Karpas-422 (cell line): ENCODE measurements around the gene PGF. TPM values are rescaled to one million over a fixed set of nuclear protein-coding genes. Genes with fewer than 3 reads are reported as not detected.

Experiments
- DNase-seq: peaks from one replicate; pipeline ENCODE4 v3.0.0-alpha.2; 2015
- H2AFZ ChIP-seq: fragments of 200-600 bp; sonication (generic); 2 replicates; pipeline ENCODE4 v1.6.1; 2014; ENCODE audit warnings: antibody characterized with exemption, low read length, mixed read lengths
- H3K27ac ChIP-seq: fragments of 200-600 bp; sonication (generic); 2 replicates; pipeline ENCODE4 v1.5.1; 2014; ENCODE audit warnings: mild to moderate bottlenecking, low read length, moderate library complexity
- H3K27me3 ChIP-seq: fragments of 200-600 bp; sonication (generic); 2 replicates; pipeline ENCODE4 v1.6.1; 2014; ENCODE audit warnings: low read length, mixed read lengths
- H3K36me3 ChIP-seq: fragments of 200-600 bp; sonication (generic); 2 replicates; pipeline ENCODE4 v1.6.1; 2014; ENCODE audit warnings: low read length, mixed read lengths; ENCODE audit not compliant: insufficient read depth
- H3K4me1 ChIP-seq: fragments of 200-600 bp; sonication (generic); 2 replicates; pipeline ENCODE4 v1.6.1; 2014; ENCODE audit warnings: mild to moderate bottlenecking, low read length, mixed read lengths
- H3K4me2 ChIP-seq: fragments of 200-600 bp; sonication (generic); 2 replicates; pipeline ENCODE4 v1.6.1; 2014; ENCODE audit warnings: low read length, low read depth, mild to moderate bottlenecking; ENCODE audit not compliant: poor library complexity, severe bottlenecking
- H3K4me3 ChIP-seq: fragments of 200-600 bp; sonication (generic); 2 replicates; pipeline ENCODE4 v1.5.1; 2014; ENCODE audit warnings: mild to moderate bottlenecking, antibody characterized with exemption, low read length, mixed read lengths
- H3K79me2 ChIP-seq: fragments of 200-600 bp; sonication (generic); 2 replicates; pipeline ENCODE4 v1.6.1; 2014; ENCODE audit warnings: mild to moderate bottlenecking, low read length, mixed read lengths
- H3K9ac ChIP-seq: fragments of 200-600 bp; sonication (generic); 2 replicates; pipeline ENCODE4 v1.6.0; 2014; ENCODE audit warnings: low read length
- H3K9me2 ChIP-seq: fragments of 200-600 bp; sonication (generic), shearing (Covaris generic); replicated peaks from 2 replicates; pipeline ENCODE4 v1.6.0; 2014; ENCODE audit warnings: mild to moderate bottlenecking, low read length, moderate library complexity; ENCODE audit not compliant: insufficient read depth
- H3K9me3 ChIP-seq: fragments of 300-700, 200-600 bp; sonication (generic); 2 replicates; pipeline ENCODE4 v1.6.1; 2014; ENCODE audit warnings: low read length, mixed read lengths
- H4K20me1 ChIP-seq: fragments of 200-600 bp; sonication (generic); 2 replicates; pipeline ENCODE4 v1.6.1; 2014; ENCODE audit warnings: mild to moderate bottlenecking, antibody characterized with exemption, low read length, low read depth; ENCODE audit not compliant: insufficient read depth
- total RNA-seq: library from RNA; depleted of rRNA; stranded (reverse); fragments of >200 nt; shearing (Covaris generic); gene quantifications from 2 replicates; pipeline ENCODE4 v1.2.3, GENCODE V29; 2014; ENCODE audit warnings: low replicate concordance

Gene PGF
- total RNA-seq, 1 experiment from 2014 or later: 3.5 TPM

GRCh38 chr14:74950795-74951442 is 4.5 kb downstream of the PGF start:
- Histone ChIP-seq H4K20me1 (no peaks in the 10 kb centered on the region), H3K27ac (no peak overlapping the region), H3K9me2 (no peaks in the 10 kb centered on the region), H2AFZ (no peak overlapping the region), H3K4me2 (no peak overlapping the region), H3K27me3 (no peaks in the 10 kb centered on the region), H3K9me3 (no peaks in the 10 kb centered on the region), H3K4me3 (no peak overlapping the region), H3K9ac (no peak overlapping the region), H3K79me2 (no peaks in the 10 kb centered on the region), H3K4me1 (peaks cover 29% of the 10 kb centered on the region), H3K36me3 (no peaks in the 10 kb centered on the region)
- no peak for DNase-seq

GRCh38 chr14:74949859-74950573 is 5.4 kb downstream of the PGF start:
- Histone ChIP-seq H3K27ac (no peak overlapping the region), H3K36me3 (no peaks in the 10 kb centered on the region), H2AFZ (no peak overlapping the region), H3K4me2 (no peak overlapping the region), H3K9me3 (no peaks in the 10 kb centered on the region), H3K9ac (no peak overlapping the region), H4K20me1 (no peaks in the 10 kb centered on the region), H3K79me2 (no peaks in the 10 kb centered on the region), H3K9me2 (no peaks in the 10 kb centered on the region), H3K4me1 (peaks cover 34% of the 10 kb centered on the region), H3K27me3 (no peaks in the 10 kb centered on the region), H3K4me3 (no peak overlapping the region)
- no peak for DNase-seq

- Histone ChIP-seq H3K9me2 (no peaks in the 10 kb centered on the region), H3K4me2 (no peak overlapping the region), H3K4me1 (peaks cover 30% of the 10 kb centered on the region), H3K27me3 (no peaks in the 10 kb centered on the region), H3K36me3 (no peaks in the 10 kb centered on the region), H3K79me2 (no peaks in the 10 kb centered on the region), H3K4me3 (no peak overlapping the region), H3K9me3 (no peaks in the 10 kb centered on the region), H3K27ac (no peak overlapping the region), H4K20me1 (no peaks in the 10 kb centered on the region), H2AFZ (no peak overlapping the region), H3K9ac (no peak overlapping the region)
- no peak for DNase-seq
These were observed 6.2 kb downstream of the PGF start for GRCh38 chr14:74949191-74949601.

GRCh38 chr14:74948228-74949175 is 6.9 kb downstream of the PGF start:
- peaks cover 33% of the 10 kb centered on the region for H3K4me1 ChIP-seq
- no peak overlapping the region for H3K4me3 ChIP-seq
- no peak overlapping the region for H3K9ac ChIP-seq
- H3K27me3 ChIP-seq: no peaks in the 10 kb centered on the region
- no peaks in the 10 kb centered on the region for H3K9me2 ChIP-seq
- H2AFZ ChIP-seq: no peak overlapping the region
- no peaks in the 10 kb centered on the region for H3K79me2 ChIP-seq
- no peak overlapping the region for H3K4me2 ChIP-seq
- H3K36me3 ChIP-seq: no peaks in the 10 kb centered on the region
- DNase-seq: no peak
- H3K9me3 ChIP-seq: no peaks in the 10 kb centered on the region
- H3K27ac ChIP-seq: no peak overlapping the region
- no peaks in the 10 kb centered on the region for H4K20me1 ChIP-seq

DNA sequence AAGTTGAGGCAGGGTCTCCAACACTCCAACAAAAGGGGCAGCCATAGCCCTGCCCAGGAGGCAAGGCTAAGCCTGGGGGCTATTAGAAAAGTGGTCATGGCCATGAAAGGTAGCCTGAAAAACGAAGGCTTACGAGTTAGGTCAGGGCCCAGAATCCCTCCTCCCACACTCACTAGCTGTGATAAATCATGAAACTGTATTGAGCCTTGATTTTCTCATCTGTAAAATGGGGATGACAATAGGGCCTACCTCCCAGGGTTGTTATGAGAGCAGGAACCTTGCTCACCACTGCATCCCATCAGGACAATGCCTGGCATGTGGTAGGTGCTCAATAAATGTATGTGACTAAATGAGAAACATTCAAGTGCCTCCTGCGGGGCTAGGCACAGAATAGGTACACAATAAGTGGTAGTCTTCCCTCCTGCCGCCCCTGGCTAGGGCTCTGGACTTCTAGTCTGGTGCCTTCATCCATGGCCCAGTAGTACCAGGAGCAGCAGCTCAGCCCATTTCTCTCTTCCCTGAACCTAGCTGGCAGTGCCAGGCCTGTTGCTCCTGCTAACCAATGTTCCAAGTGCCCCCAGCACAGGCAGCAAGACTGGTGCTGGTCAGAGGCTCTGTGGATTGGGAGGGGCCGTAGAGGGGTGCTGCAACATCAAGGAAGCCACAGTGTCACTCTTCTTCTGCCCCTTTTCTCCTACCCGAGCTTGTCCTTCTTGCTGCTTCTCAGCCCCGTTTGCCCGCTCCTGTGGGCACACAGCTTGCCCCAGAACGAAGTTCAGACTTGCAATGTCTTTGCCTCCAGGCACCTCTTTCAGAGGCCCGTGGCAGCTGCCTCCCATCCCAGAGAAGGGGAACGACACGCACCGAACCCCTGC is 7.8 kb downstream of the PGF start:
- Histone ChIP-seq H3K27me3 (no peaks in the 10 kb centered on the region), H3K9ac (no peak overlapping the region)

DNA sequence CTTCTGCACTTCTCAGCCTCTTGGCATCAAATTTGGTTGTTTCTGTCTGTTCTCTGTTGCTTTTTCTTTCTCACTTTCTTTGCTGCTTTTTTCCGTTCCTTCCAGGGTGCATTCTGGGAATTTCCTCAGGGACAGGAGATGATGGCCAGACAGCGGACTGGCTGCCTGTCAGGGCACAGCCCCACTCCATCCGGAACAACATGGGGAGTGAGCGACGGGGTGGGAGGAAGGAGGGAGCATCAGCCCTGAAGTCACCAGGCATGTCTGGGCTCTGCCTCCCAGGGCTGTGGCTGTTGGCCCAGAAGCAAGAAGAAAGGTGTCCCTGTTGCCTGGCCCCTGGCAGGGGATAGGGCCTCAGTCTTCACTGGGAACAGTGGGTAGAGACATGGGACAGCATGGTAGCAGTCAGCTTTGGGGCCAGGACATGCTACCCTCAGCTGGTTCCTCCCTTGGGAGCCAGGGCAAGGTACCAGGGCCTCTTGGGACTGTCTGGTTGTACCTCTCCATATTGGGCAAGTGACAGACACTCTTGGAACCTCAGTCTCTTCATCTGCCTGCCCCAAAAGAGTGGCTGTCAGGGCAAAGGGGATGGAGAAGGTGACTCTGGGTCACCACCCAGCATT is 8.6 kb downstream of the PGF start:
- Histone ChIP-seq H3K9ac (peak overlapping the region; percentile 72), H3K9me2 (no peaks in the 10 kb centered on the region), H3K9me3 (no peaks in the 10 kb centered on the region), H3K79me2 (no peaks in the 10 kb centered on the region), H3K4me3 (peak overlapping the region; percentile 63; the same call in 1 of the 2 replicates), H3K36me3 (no peaks in the 10 kb centered on the region), H3K4me1 (peaks cover 50% of the 10 kb centered on the region), H4K20me1 (no peaks in the 10 kb centered on the region), H2AFZ (peak overlapping the region; percentile 12; the same call in 1 of the 2 replicates), H3K4me2 (peak overlapping the region; percentile 70), H3K27me3 (no peaks in the 10 kb centered on the region), H3K27ac (no peak overlapping the region)
- DNase-seq: peak; percentile 76

More for the DNA sequence above, 7.8 kb downstream of the PGF start:
- Histone ChIP-seq H4K20me1 (no peaks in the 10 kb centered on the region), H3K79me2 (no peaks in the 10 kb centered on the region), H3K27ac (no peak overlapping the region), H3K9me2 (no peaks in the 10 kb centered on the region), H3K36me3 (no peaks in the 10 kb centered on the region), H3K9me3 (no peaks in the 10 kb centered on the region), H3K4me1 (peaks cover 42% of the 10 kb centered on the region), H2AFZ (no peak overlapping the region), H3K4me2 (peak overlapping the region; percentile 70), H3K4me3 (no peak overlapping the region)
- DNase-seq: no peak

GRCh38 chr14:74945852-74946658 is 9.3 kb downstream of the PGF start:
- H3K36me3 ChIP-seq: no peaks in the 10 kb centered on the region
- no peaks in the 10 kb centered on the region for H3K9me3 ChIP-seq
- no peaks in the 10 kb centered on the region for H4K20me1 ChIP-seq
- DNase-seq: peak; percentile 97
- no peaks in the 10 kb centered on the region for H3K9me2 ChIP-seq
- peak overlapping the region; percentile 52 for H2AFZ ChIP-seq
- H3K4me2 ChIP-seq: peak overlapping the region; percentile 70
- peak overlapping the region; percentile 63 for H3K4me3 ChIP-seq
- H3K27me3 ChIP-seq: no peaks in the 10 kb centered on the region
- peak overlapping the region; percentile 72 for H3K9ac ChIP-seq
- H3K4me1 ChIP-seq: peaks cover 57% of the 10 kb centered on the region
- no peaks in the 10 kb centered on the region for H3K79me2 ChIP-seq
- H3K27ac ChIP-seq: peak overlapping the region; percentile 75
